H9 (cell line): Measurements from ENCODE around the gene MAPK7. TPM values are rescaled to one million over a fixed set of nuclear protein-coding genes. Genes with fewer than 3 reads are reported as not detected.

Experiments used
- DNase-seq: peaks from one replicate; pipeline ENCODE4 v3.0.0-alpha.2; 2017
- H2AFZ ChIP-seq: one replicate; pipeline ENCODE4 v1.6.1; 2013; ENCODE audit warnings: mild to moderate bottlenecking, low read length, control low read depth, moderate library complexity
- H2AK5ac ChIP-seq: 2 replicates; pipeline ENCODE4 v1.6.1; 2013; ENCODE audit warnings: low read length, control low read depth, mixed read lengths; ENCODE audit not compliant: insufficient read length
- H2BK120ac ChIP-seq: one replicate; pipeline ENCODE4 v1.6.1; 2013; ENCODE audit warnings: low read depth, mild to moderate bottlenecking, low read length, control low read depth, inconsistent platforms; ENCODE audit not compliant: poor library complexity, severe bottlenecking
- H2BK12ac ChIP-seq: 2 replicates; pipeline ENCODE4 v1.6.1; 2013; ENCODE audit warnings: low read length, control low read depth, mixed read lengths, low read depth; ENCODE audit not compliant: insufficient read length
- H2BK15ac ChIP-seq: 2 replicates; pipeline ENCODE4 v1.6.1; 2013; ENCODE audit warnings: low read depth, low read length, control low read depth
- H2BK20ac ChIP-seq: one replicate; pipeline ENCODE4 v1.6.1; 2013; ENCODE audit warnings: low read depth, mild to moderate bottlenecking, low read length, control low read depth, inconsistent platforms; ENCODE audit not compliant: poor library complexity, severe bottlenecking
- H2BK5ac ChIP-seq: 2 replicates; pipeline ENCODE4 v1.6.1; 2013; ENCODE audit warnings: low read length, control low read depth, mixed read lengths; ENCODE audit not compliant: insufficient read length
- H3K14ac ChIP-seq: 2 replicates; pipeline ENCODE4 v1.6.1; 2013; ENCODE audit warnings: low read length, control low read depth; ENCODE audit not compliant: insufficient read depth
- H3K18ac ChIP-seq: 2 replicates; pipeline ENCODE4 v1.6.1; 2013; ENCODE audit warnings: low read depth, mild to moderate bottlenecking, mixed read lengths, low read length, control low read depth; ENCODE audit not compliant: insufficient read length
- H3K23ac ChIP-seq: 2 replicates; pipeline ENCODE4 v1.6.1; 2013; ENCODE audit warnings: low read length, control low read depth, mixed read lengths, low read depth; ENCODE audit not compliant: insufficient read length
- H3K23me2 ChIP-seq: 2 replicates; pipeline ENCODE4 v1.6.1; 2013; ENCODE audit warnings: low read depth, mild to moderate bottlenecking, mixed read lengths, low read length, control low read depth; ENCODE audit not compliant: insufficient read length, poor library complexity, severe bottlenecking
- H3K27ac ChIP-seq: 2 replicates; pipeline ENCODE4 v1.5.1; 2013; ENCODE audit warnings: low read length, control low read depth, mixed read lengths, low read depth; ENCODE audit not compliant: insufficient read length
- H3K27me3 ChIP-seq: 2 replicates; pipeline ENCODE4 v1.6.1; 2013; ENCODE audit warnings: low read length, control low read depth, inconsistent platforms; ENCODE audit not compliant: insufficient read depth
- H3K4ac ChIP-seq: 2 replicates; pipeline ENCODE4 v1.6.1; 2013; ENCODE audit warnings: low read depth, mild to moderate bottlenecking, control low read depth, inconsistent platforms, low read length, moderate library complexity
- H3K4me1 ChIP-seq: 2 replicates; pipeline ENCODE4 v1.6.1; 2013; ENCODE audit warnings: low read length, control low read depth, inconsistent platforms; ENCODE audit not compliant: insufficient read depth
- H3K4me2 ChIP-seq: 2 replicates; pipeline ENCODE4 v1.6.1; 2013; ENCODE audit warnings: low read length, control low read depth, mixed read lengths; ENCODE audit not compliant: insufficient read length, insufficient read depth
- H3K56ac ChIP-seq: 2 replicates; pipeline ENCODE4 v1.6.1; 2013; ENCODE audit warnings: low read depth, mild to moderate bottlenecking, mixed read lengths, low read length, control low read depth; ENCODE audit not compliant: insufficient read length
- H3K79me1 ChIP-seq: 2 replicates; pipeline ENCODE4 v1.6.1; 2013; ENCODE audit warnings: low read depth, mild to moderate bottlenecking, moderate library complexity, low read length, control low read depth, inconsistent platforms; ENCODE audit not compliant: insufficient read depth, poor library complexity, severe bottlenecking
- H3K79me2 ChIP-seq: 2 replicates; pipeline ENCODE4 v1.6.1; 2013; ENCODE audit warnings: low read length, control low read depth, inconsistent platforms; ENCODE audit not compliant: insufficient read depth
- H3K9ac ChIP-seq: 2 replicates; pipeline ENCODE4 v1.6.1; 2013; ENCODE audit warnings: low read length, control low read depth, mixed read lengths; ENCODE audit not compliant: insufficient read length; ENCODE audit errors: extremely low read depth
- H3K9me3 ChIP-seq: one replicate; pipeline ENCODE4 v1.6.1; 2013; ENCODE audit warnings: low read depth, low read length, inconsistent platforms; ENCODE audit not compliant: control insufficient read depth
- H3T11ph ChIP-seq: one replicate; pipeline ENCODE4 v1.6.1; 2013; ENCODE audit warnings: mild to moderate bottlenecking, low read length, control low read depth, inconsistent platforms
- H4K20me1 ChIP-seq: one replicate; pipeline ENCODE4 v1.6.1; 2013; ENCODE audit not compliant: control insufficient read depth, insufficient read length, insufficient read depth
- H4K5ac ChIP-seq: 2 replicates; pipeline ENCODE4 v1.6.1; 2013; ENCODE audit warnings: low read depth, mild to moderate bottlenecking, mixed read lengths, low read length, control low read depth; ENCODE audit not compliant: insufficient read length
- H4K8ac ChIP-seq: replicated peaks from 2 replicates; pipeline ENCODE4 v1.6.1; 2013; ENCODE audit warnings: low read length, control low read depth, mixed read lengths, low read depth; ENCODE audit not compliant: insufficient read length
- H4K91ac ChIP-seq: 2 replicates; pipeline ENCODE4 v1.6.1; 2013; ENCODE audit warnings: low read depth, mild to moderate bottlenecking, moderate library complexity, mixed read lengths, low read length, control low read depth; ENCODE audit not compliant: insufficient read length
- H3K27ac Mint-ChIP-seq, 3 experiments: 2 replicates in 2 of 3; 3 replicates in 1 of 3; pipeline ENCODE4 v1.8.0; 2020 to 2021; ENCODE audit warnings: mixed read lengths in 3 of 3, mild to moderate bottlenecking in 1 of 3, moderate library complexity in 1 of 3
- H3K27me3 Mint-ChIP-seq: 2 replicates; pipeline ENCODE4 v1.8.0; 2021; ENCODE audit warnings: low read depth, mild to moderate bottlenecking, moderate library complexity, mixed read lengths
- H3K36me3 Mint-ChIP-seq, 3 experiments: 2 replicates in 2 of 3; 3 replicates in 1 of 3; pipeline ENCODE4 v1.8.0; 2020 to 2021; ENCODE audit warnings: low read depth in 3 of 3, mixed read lengths in 3 of 3; ENCODE audit not compliant: insufficient read depth in 1 of 3
- H3K4me1 Mint-ChIP-seq, 2 experiments: 2 replicates each; pipeline ENCODE4 v1.8.0; 2020; ENCODE audit warnings: mixed read lengths in 2 of 2
- H3K4me3 Mint-ChIP-seq, 2 experiments: 2 replicates in 1 of 2; 3 replicates in 1 of 2; pipeline ENCODE4 v1.8.0; 2020 to 2021; ENCODE audit warnings: mild to moderate bottlenecking in 2 of 2, mixed read lengths in 2 of 2, moderate library complexity in 1 of 2
- H3K9me3 Mint-ChIP-seq, 2 experiments: 2 replicates in 1 of 2; 3 replicates in 1 of 2; pipeline ENCODE4 v1.8.0; 2020; ENCODE audit warnings: mild to moderate bottlenecking in 2 of 2, mixed read lengths in 2 of 2, moderate library complexity in 1 of 2
- WGBS: extraction: QIAGEN DNeasy Blood & Tissue Kit; methylation state at CpG from one replicate; pipeline ENCODE4 v1.1.7; 2013; ENCODE audit warnings: missing lambda C conversion rate, low lambda C conversion rate, mixed read lengths; ENCODE audit not compliant: insufficient read length; ENCODE audit errors: extremely low coverage; 5-methylcytosine and 5-hydroxymethylcytosine counted together
- total RNA-seq: library from RNA; stranded (reverse); gene quantifications from 2 replicates; pipeline ENCODE4 v1.2.1, GENCODE V29; 2021
- TF ChIP-seq, protein P1 (sequence below): fragments of 200-600 bp; sonication (generic); conservative IDR thresholded peaks from 3 replicates; pipeline ENCODE4 v1.8.0; 2021; ENCODE audit warnings: antibody characterized with exemption, mild to moderate bottlenecking

MAPK7 gene
- total RNA-seq, 1 experiment from 2014 or later: 43.8 TPM

DNA sequence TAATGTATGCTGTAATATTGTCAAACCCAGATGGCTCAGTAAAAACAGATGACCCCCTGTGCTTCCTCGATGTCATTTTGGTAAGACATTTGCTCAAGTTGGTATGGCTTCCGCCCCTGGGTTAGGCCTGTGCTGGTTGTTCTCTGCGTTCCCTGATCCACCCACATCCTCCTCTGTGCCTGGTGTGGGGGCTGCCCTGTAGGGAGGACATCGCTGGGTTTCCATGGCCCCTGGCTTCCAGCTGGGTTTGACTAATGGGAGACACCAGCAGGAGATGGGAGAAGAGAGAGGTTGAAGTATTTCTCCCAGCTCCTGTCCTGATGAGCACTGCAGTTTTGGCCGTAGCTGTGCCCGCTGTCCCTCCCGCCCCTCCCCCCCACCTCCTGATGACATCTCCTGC is 13.1 kb downstream of the MAPK7 start:
- H3K27ac Mint-ChIP-seq: 0 out of 7 replicates have a peak overlapping the region, but pooled peaks of 1 of the 3 experiments have one; percentile 63
- H3K4ac ChIP-seq: no peak overlapping the region
- no CpG with 5 or more reads among the region's 7 CpGs for WGBS
- no peaks in the 10 kb centered on the region for H3K27me3 Mint-ChIP-seq
- TF ChIP-seq, protein P1, sequence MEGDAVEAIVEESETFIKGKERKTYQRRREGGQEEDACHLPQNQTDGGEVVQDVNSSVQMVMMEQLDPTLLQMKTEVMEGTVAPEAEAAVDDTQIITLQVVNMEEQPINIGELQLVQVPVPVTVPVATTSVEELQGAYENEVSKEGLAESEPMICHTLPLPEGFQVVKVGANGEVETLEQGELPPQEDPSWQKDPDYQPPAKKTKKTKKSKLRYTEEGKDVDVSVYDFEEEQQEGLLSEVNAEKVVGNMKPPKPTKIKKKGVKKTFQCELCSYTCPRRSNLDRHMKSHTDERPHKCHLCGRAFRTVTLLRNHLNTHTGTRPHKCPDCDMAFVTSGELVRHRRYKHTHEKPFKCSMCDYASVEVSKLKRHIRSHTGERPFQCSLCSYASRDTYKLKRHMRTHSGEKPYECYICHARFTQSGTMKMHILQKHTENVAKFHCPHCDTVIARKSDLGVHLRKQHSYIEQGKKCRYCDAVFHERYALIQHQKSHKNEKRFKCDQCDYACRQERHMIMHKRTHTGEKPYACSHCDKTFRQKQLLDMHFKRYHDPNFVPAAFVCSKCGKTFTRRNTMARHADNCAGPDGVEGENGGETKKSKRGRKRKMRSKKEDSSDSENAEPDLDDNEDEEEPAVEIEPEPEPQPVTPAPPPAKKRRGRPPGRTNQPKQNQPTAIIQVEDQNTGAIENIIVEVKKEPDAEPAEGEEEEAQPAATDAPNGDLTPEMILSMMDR: no peak
- H4K91ac ChIP-seq: no peak overlapping the region
- H2BK20ac ChIP-seq: no peak overlapping the region
- no peak overlapping the region for H3T11ph ChIP-seq
- H3K79me2 ChIP-seq: no peaks in the 10 kb centered on the region
- H4K20me1 ChIP-seq: no peaks in the 10 kb centered on the region
- H2BK5ac ChIP-seq: no peak overlapping the region
- H3K4me1 ChIP-seq: peaks cover 7% of the 10 kb centered on the region; the same call in 1 of the 2 replicates
- DNase-seq: no peak
- H3K56ac ChIP-seq: no peak overlapping the region
- no peaks in the 10 kb centered on the region for H3K9me3 ChIP-seq
- H3K36me3 Mint-ChIP-seq: peaks cover 0 to under 1% (median 0%) of the 10 kb centered on the region in 3 experiments; a peak in 2 of 7 replicates
- H3K79me1 ChIP-seq: no peaks in the 10 kb centered on the region
- no peak overlapping the region; a peak in 1 of 5 replicates for H3K4me3 Mint-ChIP-seq
- H2BK12ac ChIP-seq: no peak overlapping the region
- H4K5ac ChIP-seq: no peak overlapping the region
- H3K27me3 ChIP-seq: no peaks in the 10 kb centered on the region
- H2AK5ac ChIP-seq: no peak overlapping the region
- 0 out of 2 replicates have a peak overlapping the region, but pooled peaks have one; percentile 58 for H3K14ac ChIP-seq
- no peak overlapping the region for H4K8ac ChIP-seq
- peak overlapping the region; percentile 23 for H3K18ac ChIP-seq
- no peak overlapping the region for H3K9ac ChIP-seq
- no peak overlapping the region for H2BK120ac ChIP-seq
- H2AFZ ChIP-seq: no peak overlapping the region
- peaks cover 0 to 2% of the 10 kb centered on the region in 2 experiments; a peak in 1 of 5 replicates for H3K9me3 Mint-ChIP-seq
- H3K23ac ChIP-seq: no peak overlapping the region
- peaks cover 46 to 48% of the 10 kb centered on the region in 2 experiments for H3K4me1 Mint-ChIP-seq
- H3K23me2 ChIP-seq: no peaks in the 10 kb centered on the region
- H2BK15ac ChIP-seq: no peak overlapping the region
- no peak overlapping the region for H3K27ac ChIP-seq
- no peak overlapping the region for H3K4me2 ChIP-seq
